HEK293 (cell line): ENCODE results near the gene CHST14.

Source experiments
- CTCF ChIA-PET: fragments of 350-600 bp; formaldehyde crosslinking; extraction: SDS; loops from one replicate; lab custom pipeline; 2021; ENCODE audit warnings: antibody characterized with exemption; lab: Yijun Ruan, JAX
- POLR2A ChIA-PET: fragments of 300-600 bp; formaldehyde crosslinking; extraction: SDS; loops from one replicate; lab custom pipeline; 2020; ENCODE audit warnings: antibody characterized with exemption, inconsistent platforms; lab: Yijun Ruan, JAX
- H3K27ac ChIP-seq: fragments of 200-500 bp; sonication (Bioruptor generic); 2 replicates; pipeline ENCODE4 v1.5.1; 2014; ENCODE audit warnings: low read depth, low read length, control low read depth, inconsistent platforms; ENCODE audit errors: extremely low read depth
- H3K36me3 ChIP-seq, 2 experiments: fragments of 200-500 bp in 1 of 2; sonication (Bioruptor generic) in 1 of 2; 1 replicate in 1 of 2; 2 replicates in 1 of 2; pipeline ENCODE4 v1.5.1; 2014 to 2017; ENCODE audit warnings: inconsistent platforms in 2 of 2, low read length in 2 of 2; ENCODE audit not compliant: control insufficient read depth in 2 of 2, insufficient read depth in 1 of 2
- H3K4me1 ChIP-seq: fragments of 200-500 bp; sonication (Bioruptor generic); 2 replicates; pipeline ENCODE4 v1.5.1; 2014; ENCODE audit warnings: mild to moderate bottlenecking, low read length, inconsistent platforms; ENCODE audit not compliant: control insufficient read depth, insufficient read depth
- H3K4me3 ChIP-seq: 2 replicates; pipeline ENCODE4 v1.5.1; 2011; ENCODE audit warnings: low read depth, mild to moderate bottlenecking, control low read depth, low read length, moderate library complexity
- H3K9me3 ChIP-seq: fragments of 200-500 bp; sonication (Bioruptor generic); 2 replicates; pipeline ENCODE4 v1.5.1; 2014; ENCODE audit warnings: low read depth, low read length, inconsistent platforms; ENCODE audit not compliant: control insufficient read depth, insufficient read depth
- GLIS2 ChIP-seq: fragments of 450-650 bp; formaldehyde crosslinking; IDR thresholded peaks from 2 replicates; pipeline ENCODE4 v1.5.1; 2016; ENCODE audit warnings: missing biosample characterization, missing genetic modification characterization
- OSR2 ChIP-seq: fragments of 450-650 bp; formaldehyde crosslinking; IDR thresholded peaks from 2 replicates; pipeline ENCODE4 v1.5.1; 2016; ENCODE audit warnings: missing biosample characterization, missing genetic modification characterization
- SETDB1 ChIP-seq: IDR thresholded peaks from one replicate; pipeline ENCODE4 v1.6.1; 2017; ENCODE audit warnings: mild to moderate bottlenecking, low read length, moderate library complexity, mixed read lengths; ENCODE audit not compliant: insufficient read length
- ZFP37 ChIP-seq: fragments of 450-650 bp; formaldehyde crosslinking; IDR thresholded peaks from 2 replicates; pipeline ENCODE4 v1.5.1; 2016; ENCODE audit warnings: missing biosample characterization, missing genetic modification characterization
- ZIC2 ChIP-seq: fragments of 450-650 bp; formaldehyde crosslinking; IDR thresholded peaks from 2 replicates; pipeline ENCODE4 v1.5.1; 2016; ENCODE audit warnings: missing biosample characterization, missing genetic modification characterization
- ZNF174 ChIP-seq: fragments of 450-650 bp; formaldehyde crosslinking; IDR thresholded peaks from 2 replicates; pipeline ENCODE4 v1.5.0; 2017; ENCODE audit warnings: missing biosample characterization, mild to moderate bottlenecking, missing genetic modification characterization
- ZNF266 ChIP-seq: fragments of 450-650 bp; formaldehyde crosslinking; IDR thresholded peaks from 2 replicates; pipeline ENCODE4 v1.5.1; 2016; ENCODE audit warnings: missing biosample characterization, missing genetic modification characterization, low read depth
- ZNF335 ChIP-seq: fragments of 450-650 bp; formaldehyde crosslinking; conservative IDR thresholded peaks from 2 replicates; pipeline ENCODE4 v1.5.1; 2016; ENCODE audit warnings: missing biosample characterization, missing genetic modification characterization
- ZNF664 ChIP-seq: fragments of 450-650 bp; formaldehyde crosslinking; IDR thresholded peaks from 2 replicates; pipeline ENCODE4 v1.5.1; 2016; ENCODE audit warnings: missing biosample characterization, missing genetic modification characterization
- TF ChIP-seq, protein P1 (sequence below): fragments of 450-650 bp; formaldehyde crosslinking; conservative IDR thresholded peaks from 2 replicates; pipeline ENCODE4 v1.5.1; 2016; ENCODE audit warnings: low read depth, missing biosample characterization, missing genetic modification characterization
- TF ChIP-seq, protein P2 (sequence below): fragments of 450-650 bp; formaldehyde crosslinking; IDR thresholded peaks from 2 replicates; pipeline ENCODE4 v1.5.1; 2016; ENCODE audit warnings: missing biosample characterization, missing genetic modification characterization
- TF ChIP-seq, protein P3 (sequence below): fragments of 450-650 bp; formaldehyde crosslinking; IDR thresholded peaks from 2 replicates; pipeline ENCODE4 v1.5.1; 2016; ENCODE audit warnings: missing biosample characterization, missing genetic modification characterization

CHST14 gene

GRCh38 chr15:40510201-40510600, 39.4 kb downstream of the CHST14 start:
- POLR2A ChIA-PET, result no interaction called here
- Histone ChIP-seq H3K36me3 (no peaks in the 10 kb centered on the region), H3K27ac (no peak overlapping the region), H3K4me3 (no peak overlapping the region), H3K9me3 (no peaks in the 10 kb centered on the region), H3K4me1 (no peaks in the 10 kb centered on the region; the same call in 1 of the 2 replicates)
- TF ChIP-seq, protein P1, sequence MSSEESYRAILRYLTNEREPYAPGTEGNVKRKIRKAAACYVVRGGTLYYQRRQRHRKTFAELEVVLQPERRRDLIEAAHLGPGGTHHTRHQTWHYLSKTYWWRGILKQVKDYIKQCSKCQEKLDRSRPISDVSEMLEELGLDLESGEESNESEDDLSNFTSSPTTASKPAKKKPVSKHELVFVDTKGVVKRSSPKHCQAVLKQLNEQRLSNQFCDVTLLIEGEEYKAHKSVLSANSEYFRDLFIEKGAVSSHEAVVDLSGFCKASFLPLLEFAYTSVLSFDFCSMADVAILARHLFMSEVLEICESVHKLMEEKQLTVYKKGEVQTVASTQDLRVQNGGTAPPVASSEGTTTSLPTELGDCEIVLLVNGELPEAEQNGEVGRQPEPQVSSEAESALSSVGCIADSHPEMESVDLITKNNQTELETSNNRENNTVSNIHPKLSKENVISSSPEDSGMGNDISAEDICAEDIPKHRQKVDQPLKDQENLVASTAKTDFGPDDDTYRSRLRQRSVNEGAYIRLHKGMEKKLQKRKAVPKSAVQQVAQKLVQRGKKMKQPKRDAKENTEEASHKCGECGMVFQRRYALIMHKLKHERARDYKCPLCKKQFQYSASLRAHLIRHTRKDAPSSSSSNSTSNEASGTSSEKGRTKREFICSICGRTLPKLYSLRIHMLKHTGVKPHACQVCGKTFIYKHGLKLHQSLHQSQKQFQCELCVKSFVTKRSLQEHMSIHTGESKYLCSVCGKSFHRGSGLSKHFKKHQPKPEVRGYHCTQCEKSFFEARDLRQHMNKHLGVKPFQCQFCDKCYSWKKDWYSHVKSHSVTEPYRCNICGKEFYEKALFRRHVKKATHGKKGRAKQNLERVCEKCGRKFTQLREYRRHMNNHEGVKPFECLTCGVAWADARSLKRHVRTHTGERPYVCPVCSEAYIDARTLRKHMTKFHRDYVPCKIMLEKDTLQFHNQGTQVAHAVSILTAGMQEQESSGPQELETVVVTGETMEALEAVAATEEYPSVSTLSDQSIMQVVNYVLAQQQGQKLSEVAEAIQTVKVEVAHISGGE (tag by site-specific recombination), result no peak
- CTCF ChIA-PET, result interaction anchor here (0.6 to 1.9 kb wide), 2 partner anchors 156 to 165 kb away, joined by 3 to 5 read pairs; no protein-coding TSS in a partner anchor

DNA sequence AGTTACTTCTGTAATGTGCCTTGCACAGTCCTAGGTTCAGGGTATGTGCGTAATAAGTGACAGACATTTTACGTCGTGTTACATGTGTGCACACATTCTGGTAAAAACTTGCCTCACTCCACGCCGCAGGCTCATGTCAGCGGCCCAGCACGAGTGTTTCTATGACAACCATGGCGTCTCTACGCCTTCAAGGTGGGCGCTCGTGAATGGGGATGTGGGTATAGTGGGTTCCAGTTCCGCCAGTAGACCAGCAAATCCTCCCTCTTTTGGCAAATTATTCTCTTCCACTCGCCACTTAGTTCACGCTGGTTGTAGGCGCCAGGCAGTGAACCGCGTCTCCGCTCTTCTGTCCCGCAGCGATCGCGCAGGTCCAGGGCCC, 40.3 kb downstream of the CHST14 start:
- H3K4me1 ChIP-seq, result no peaks in the 10 kb centered on the region; the same call in 1 of the 2 replicates
- TF ChIP-seq, protein P2, sequence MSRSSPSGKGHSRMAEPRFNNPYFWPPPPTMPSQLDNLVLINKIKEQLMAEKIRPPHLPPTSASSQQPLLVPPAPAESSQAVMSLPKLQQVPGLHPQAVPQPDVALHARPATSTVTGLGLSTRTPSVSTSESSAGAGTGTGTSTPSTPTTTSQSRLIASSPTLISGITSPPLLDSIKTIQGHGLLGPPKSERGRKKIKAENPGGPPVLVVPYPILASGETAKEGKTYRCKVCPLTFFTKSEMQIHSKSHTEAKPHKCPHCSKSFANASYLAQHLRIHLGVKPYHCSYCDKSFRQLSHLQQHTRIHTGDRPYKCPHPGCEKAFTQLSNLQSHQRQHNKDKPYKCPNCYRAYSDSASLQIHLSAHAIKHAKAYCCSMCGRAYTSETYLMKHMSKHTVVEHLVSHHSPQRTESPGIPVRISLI (tag by site-specific recombination), result no peak
- TF ChIP-seq ZFP37 (no peak), OSR2 (no peak), ZIC2 (no peak), ZNF174 (tag by site-specific recombination) (no peak), SETDB1 (no peak)
- no peak overlapping the region for H3K27ac ChIP-seq
- ChIA-PET CTCF (no interaction called here), POLR2A (no interaction called here)
- no peaks in the 10 kb centered on the region for H3K36me3 ChIP-seq
- H3K4me3 ChIP-seq, result no peak overlapping the region; the same call in 1 of the 2 replicates
- no peaks in the 10 kb centered on the region for H3K9me3 ChIP-seq

DNA sequence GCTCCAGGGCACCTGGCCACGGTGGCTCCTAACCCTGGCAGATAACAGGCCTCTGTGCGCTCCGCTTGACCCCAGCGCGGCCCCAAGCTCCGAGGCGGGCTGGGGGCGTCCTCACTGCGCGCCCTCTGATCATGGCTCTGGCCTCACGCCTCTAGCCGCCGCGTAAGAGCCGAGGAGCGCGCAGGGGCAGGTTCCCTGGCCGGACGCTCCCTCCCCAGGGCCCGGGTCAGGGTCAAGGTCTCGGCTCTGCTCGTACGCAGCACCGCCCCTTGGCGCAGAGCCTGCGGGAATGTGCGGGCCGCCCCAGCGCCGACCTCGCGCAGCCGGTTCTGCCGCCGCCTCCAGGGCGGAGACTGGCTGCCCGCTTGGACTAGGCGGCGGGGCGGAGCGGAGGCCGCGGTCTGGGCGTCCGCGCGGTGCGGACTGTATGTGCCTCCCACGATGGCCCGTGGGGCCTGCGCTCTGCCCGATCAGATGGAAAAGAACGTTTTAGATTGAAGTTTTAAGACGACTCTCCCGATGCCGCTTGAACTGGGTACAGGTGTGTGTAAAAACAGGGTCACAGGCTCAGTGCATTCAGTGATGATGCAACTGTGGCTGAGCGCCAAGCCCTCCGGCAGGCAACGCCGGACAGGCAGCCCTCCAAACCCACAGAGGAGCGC, 40.8 kb downstream of the CHST14 start:
- Histone ChIP-seq H3K9me3 (no peaks in the 10 kb centered on the region), H3K27ac (no peak overlapping the region), H3K36me3 (no peaks in the 10 kb centered on the region), H3K4me1 (no peaks in the 10 kb centered on the region; the same call in 1 of the 2 replicates), H3K4me3 (no peak overlapping the region; the same call in none of the 2 replicates)
- TF ChIP-seq ZNF335 (tag by site-specific recombination) (no peak), GLIS2 (no peak)
- ChIA-PET CTCF (no interaction called here), POLR2A (no interaction called here)

- ChIA-PET CTCF (no interaction called here), POLR2A (no interaction called here)
- no peaks in the 10 kb centered on the region for H3K9me3 ChIP-seq
- H3K4me3 ChIP-seq, result no peak overlapping the region
- TF ChIP-seq ZNF664 (no peak), ZNF266 (tag by site-specific recombination) (no peak)
- TF ChIP-seq, protein P3, sequence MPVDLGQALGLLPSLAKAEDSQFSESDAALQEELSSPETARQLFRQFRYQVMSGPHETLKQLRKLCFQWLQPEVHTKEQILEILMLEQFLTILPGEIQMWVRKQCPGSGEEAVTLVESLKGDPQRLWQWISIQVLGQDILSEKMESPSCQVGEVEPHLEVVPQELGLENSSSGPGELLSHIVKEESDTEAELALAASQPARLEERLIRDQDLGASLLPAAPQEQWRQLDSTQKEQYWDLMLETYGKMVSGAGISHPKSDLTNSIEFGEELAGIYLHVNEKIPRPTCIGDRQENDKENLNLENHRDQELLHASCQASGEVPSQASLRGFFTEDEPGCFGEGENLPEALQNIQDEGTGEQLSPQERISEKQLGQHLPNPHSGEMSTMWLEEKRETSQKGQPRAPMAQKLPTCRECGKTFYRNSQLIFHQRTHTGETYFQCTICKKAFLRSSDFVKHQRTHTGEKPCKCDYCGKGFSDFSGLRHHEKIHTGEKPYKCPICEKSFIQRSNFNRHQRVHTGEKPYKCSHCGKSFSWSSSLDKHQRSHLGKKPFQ (tag by site-specific recombination), result no peak
- no peaks in the 10 kb centered on the region for H3K36me3 ChIP-seq
- no peaks in the 10 kb centered on the region for H3K4me1 ChIP-seq
- H3K27ac ChIP-seq, result no peak overlapping the region
These were observed 41.7 kb downstream of the CHST14 start for GRCh38 chr15:40512440-40512839.
